Activated B cell treated with CpG ODN at 0.5 μM for 24 hours (primary cell): ENCODE measurements around the gene SNRNP25. TPM values are rescaled to one million over a fixed set of nuclear protein-coding genes. Genes with fewer than 3 reads are reported as not detected.

ENCODE experiments used
- ATAC-seq: fragments of 200-7000 bp; cut with Tn5 transposase; one replicate; pipeline ENCODE4 v1.10.0; 2021; ENCODE audit warnings: low read depth, mild to moderate bottlenecking, moderate library complexity
- CTCF ChIA-PET: fragments of 350-600 bp; sonication (Branson Sonifier 250); formaldehyde crosslinking; loops from one replicate; lab custom pipeline; 2021; ENCODE audit warnings: antibody characterized with exemption; lab: Charles Lee
- POLR2A ChIA-PET: fragments of 350-600 bp; sonication (Branson Sonifier 250); formaldehyde crosslinking; loops from one replicate; lab custom pipeline; 2021; ENCODE audit warnings: antibody characterized with exemption; lab: Charles Lee
- DNase-seq: peaks from one replicate; pipeline ENCODE4 v3.0.0; 2022
- H3K27ac Mint-ChIP-seq: one replicate; pipeline ENCODE4 v1.8.0; 2020; ENCODE audit warnings: mixed read lengths
- H3K27me3 Mint-ChIP-seq: one replicate; pipeline ENCODE4 v1.8.0; 2021; ENCODE audit warnings: mixed read lengths
- H3K36me3 Mint-ChIP-seq: one replicate; pipeline ENCODE4 v1.8.0; 2021; ENCODE audit warnings: low read depth, mixed read lengths
- H3K4me1 Mint-ChIP-seq: one replicate; pipeline ENCODE4 v1.8.0; 2021; ENCODE audit warnings: mixed read lengths
- H3K4me3 Mint-ChIP-seq: one replicate; pipeline ENCODE4 v1.8.0; 2020; ENCODE audit warnings: mild to moderate bottlenecking, mixed read lengths
- H3K9me3 Mint-ChIP-seq: one replicate; pipeline ENCODE4 v1.8.0; 2020; ENCODE audit warnings: mixed read lengths
- CTCF ChIP-seq: fragments of 200-600 bp; IDR thresholded peaks from one replicate; pipeline ENCODE4 v1.8.0; 2022; ENCODE audit warnings: antibody characterized with exemption, mild to moderate bottlenecking
- intact Hi-C: fragments of 100-400 bp; cut with micrococcal nuclease; formaldehyde crosslinking; loops from one replicate; pipeline ENCODE4 v1.15.1; 2024
- total RNA-seq: library from RNA; stranded (reverse); gene quantifications from 2 replicates; pipeline ENCODE4 v1.2.3, GENCODE V29; 2022

The SNRNP25 gene
- total RNA-seq, 1 donor from 2014 or later = 34.9 TPM

- Mint-ChIP-seq H3K27ac (no peak overlapping the region), H3K4me1 (peaks cover 4% of the 10 kb centered on the region), H3K36me3 (no peaks in the 10 kb centered on the region), H3K27me3 (peaks cover 10% of the 10 kb centered on the region), H3K9me3 (no peaks in the 10 kb centered on the region), H3K4me3 (no peak overlapping the region)
- ATAC-seq = no peak
- ChIA-PET CTCF (interaction anchor here (0.7 to 8.1 kb wide), 14 partner anchors 9 to 296 kb away, joined by 3 to 218 read pairs (median 8); partner anchors contain the start of genes POLR3K and SNRNP25), POLR2A (interaction anchor here (0.6 to 1.8 kb wide), 4 partner anchors 19 to 116 kb away, joined by 3 to 12 read pairs (median 4); no protein-coding TSS in a partner anchor)
- DNase-seq = no peak
- intact Hi-C loops = no loop called here
- TF ChIP-seq CTCF = no peak
Observed at GRCh38 chr16:66309-67182, 12.9 kb downstream of the SNRNP25 start.

- no peaks in the 10 kb centered on the region for H3K9me3 Mint-ChIP-seq
- DNase-seq (no peak), ATAC-seq (no peak)
- no peaks in the 10 kb centered on the region for H3K36me3 Mint-ChIP-seq
- intact Hi-C loops = no loop called here
- POLR2A ChIA-PET = interaction anchor here (0.6 kb wide), 1 partner anchor 16 kb away, joined by 3 read pairs; no protein-coding TSS in a partner anchor
- CTCF ChIA-PET = interaction anchor here (8.1 kb wide), 1 partner anchor 28 kb away, joined by 218 read pairs; no protein-coding TSS in a partner anchor
- no peak overlapping the region for H3K27ac Mint-ChIP-seq
- peaks cover 12% of the 10 kb centered on the region for H3K27me3 Mint-ChIP-seq
- no peak for TF ChIP-seq CTCF
- H3K4me1 Mint-ChIP-seq = peaks cover 7% of the 10 kb centered on the region
- H3K4me3 Mint-ChIP-seq = no peak overlapping the region
Observed at GRCh38 chr16:67183-67791, 13.7 kb downstream of the SNRNP25 start.

GRCh38 chr16:67884-68789 lies 14.5 kb downstream of the SNRNP25 start:
- no peaks in the 10 kb centered on the region for H3K36me3 Mint-ChIP-seq
- no peaks in the 10 kb centered on the region for H3K9me3 Mint-ChIP-seq
- TF ChIP-seq CTCF = no peak
- ChIA-PET POLR2A (interaction anchor here (0.6 kb wide), 1 partner anchor 17 kb away, joined by 3 read pairs; no protein-coding TSS in a partner anchor), CTCF (interaction anchor here (1.4 to 8.1 kb wide), 3 partner anchors 15 to 28 kb away, joined by 4 to 218 read pairs (median 32); partner anchors contain the start of gene POLR3K)
- DNase-seq (no peak), ATAC-seq (no peak)
- H3K27me3 Mint-ChIP-seq = peaks cover 15% of the 10 kb centered on the region
- intact Hi-C loops = no loop called here
- H3K27ac Mint-ChIP-seq = no peak overlapping the region
- no peak overlapping the region for H3K4me3 Mint-ChIP-seq
- peaks cover 11% of the 10 kb centered on the region for H3K4me1 Mint-ChIP-seq

GRCh38 chr16:69181-69580 lies 15.6 kb downstream of the SNRNP25 start:
- no peaks in the 10 kb centered on the region for H3K9me3 Mint-ChIP-seq
- intact Hi-C loops = no loop called here
- TF ChIP-seq CTCF = no peak
- ChIA-PET POLR2A (no interaction called here), CTCF (interaction anchor here (1.4 to 5.2 kb wide), 2 partner anchors 16 to 27 kb away, joined by 4 to 32 read pairs; partner anchors contain the start of gene POLR3K)
- H3K27ac Mint-ChIP-seq = no peak overlapping the region
- no peak for ATAC-seq
- H3K4me3 Mint-ChIP-seq = no peak overlapping the region
- no peak for DNase-seq
- H3K4me1 Mint-ChIP-seq = peaks cover 11% of the 10 kb centered on the region
- H3K36me3 Mint-ChIP-seq = no peaks in the 10 kb centered on the region
- peaks cover 20% of the 10 kb centered on the region for H3K27me3 Mint-ChIP-seq
